ENCODE data around the gene REC114.

DNA sequence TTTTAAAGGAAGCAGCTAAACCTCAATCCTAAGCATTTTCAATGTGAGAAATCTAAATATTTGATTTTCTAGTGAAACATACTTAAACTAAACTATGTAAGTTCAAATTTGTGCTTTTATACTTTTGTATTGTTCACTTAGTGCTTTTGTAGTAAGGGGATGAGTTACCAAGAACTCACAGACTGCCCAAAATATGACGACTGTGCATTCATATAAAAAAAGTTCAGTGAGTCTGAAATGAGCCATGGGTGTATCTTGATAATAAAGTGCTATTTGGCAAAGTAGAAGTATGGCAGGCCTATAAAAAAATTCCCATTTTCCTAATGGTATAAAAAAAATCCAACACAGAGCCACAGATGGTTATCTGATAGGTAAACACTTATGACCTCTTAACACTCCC, 124.1 kb downstream of the REC114 start:
- TF ChIP-seq, protein P1, sequence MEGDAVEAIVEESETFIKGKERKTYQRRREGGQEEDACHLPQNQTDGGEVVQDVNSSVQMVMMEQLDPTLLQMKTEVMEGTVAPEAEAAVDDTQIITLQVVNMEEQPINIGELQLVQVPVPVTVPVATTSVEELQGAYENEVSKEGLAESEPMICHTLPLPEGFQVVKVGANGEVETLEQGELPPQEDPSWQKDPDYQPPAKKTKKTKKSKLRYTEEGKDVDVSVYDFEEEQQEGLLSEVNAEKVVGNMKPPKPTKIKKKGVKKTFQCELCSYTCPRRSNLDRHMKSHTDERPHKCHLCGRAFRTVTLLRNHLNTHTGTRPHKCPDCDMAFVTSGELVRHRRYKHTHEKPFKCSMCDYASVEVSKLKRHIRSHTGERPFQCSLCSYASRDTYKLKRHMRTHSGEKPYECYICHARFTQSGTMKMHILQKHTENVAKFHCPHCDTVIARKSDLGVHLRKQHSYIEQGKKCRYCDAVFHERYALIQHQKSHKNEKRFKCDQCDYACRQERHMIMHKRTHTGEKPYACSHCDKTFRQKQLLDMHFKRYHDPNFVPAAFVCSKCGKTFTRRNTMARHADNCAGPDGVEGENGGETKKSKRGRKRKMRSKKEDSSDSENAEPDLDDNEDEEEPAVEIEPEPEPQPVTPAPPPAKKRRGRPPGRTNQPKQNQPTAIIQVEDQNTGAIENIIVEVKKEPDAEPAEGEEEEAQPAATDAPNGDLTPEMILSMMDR (optimal IDR thresholded peaks at IDR 0.05 in 1 of 3, IDR thresholded peaks at IDR 0.05 in 1 of 3, conservative IDR thresholded peaks at IDR 0.05 in 1 of 3; ENCODE audit: extremely low read depth in 1 of 3, insufficient read depth in 2 of 3, low read length in 3 of 3): no peak
- TF ChIP-seq EZH2 (IDR thresholded peaks at IDR 0.05; ENCODE audit: low read length): no peak
